H1 (cell line): ENCODE data around the gene ACAD11. TPM values are rescaled to one million over a fixed set of nuclear protein-coding genes. Genes with fewer than 3 reads are reported as not detected.

Experiments
- CHD7 ChIP-seq: fragments of 300-600 bp; sonication (generic); IDR thresholded peaks from 2 replicates; pipeline ENCODE4 v1.7.1; 2012; ENCODE audit warnings: low read length, moderate library complexity, mild to moderate bottlenecking, inconsistent platforms; ENCODE audit not compliant: insufficient replicate concordance
- POLR2AphosphoS5 ChIP-seq: IDR thresholded peaks from 2 replicates; pipeline ENCODE4 v1.6.1; 2011; ENCODE audit warnings: low read depth, low read length
- SIRT6 ChIP-seq: IDR thresholded peaks from one replicate; pipeline ENCODE4 v1.7.1; 2012; ENCODE audit warnings: low read length, inconsistent platforms
- polyA plus RNA-seq, 7 experiments: library from polyadenylated mRNA; depleted of rRNA in 3 of 7; stranded (reverse) in 5 of 7; unstranded in 2 of 7; fragments of >200 nt in 5 of 7; fragments of 200-250 nt in 2 of 7; gene quantifications; 1 replicate in 5 of 7; 2 replicates in 1 of 7; 4 replicates in 1 of 7; pipeline versions ENCODE4 v1.2.1 to v1.2.3, GENCODE V29; 2011 to 2013; ENCODE audit warnings: missing spikeins in 2 of 7, mixed read lengths in 2 of 7
- total RNA-seq: library from RNA; stranded (reverse); fragmentation: NEBNext Ultra II Directional; extraction: Animal tissue kit (Norgen Biotek cat#: 25700); gene quantifications from 2 replicates; pipeline ENCODE4 v1.2.1, GENCODE V29; 2021

ACAD11 gene
- total and polyA plus RNA-seq, 2 of the 8 experiments (the other 6 are each of a cell fraction or from before 2014, with no cell fraction given) = 5.5 to 11.0 TPM

DNA sequence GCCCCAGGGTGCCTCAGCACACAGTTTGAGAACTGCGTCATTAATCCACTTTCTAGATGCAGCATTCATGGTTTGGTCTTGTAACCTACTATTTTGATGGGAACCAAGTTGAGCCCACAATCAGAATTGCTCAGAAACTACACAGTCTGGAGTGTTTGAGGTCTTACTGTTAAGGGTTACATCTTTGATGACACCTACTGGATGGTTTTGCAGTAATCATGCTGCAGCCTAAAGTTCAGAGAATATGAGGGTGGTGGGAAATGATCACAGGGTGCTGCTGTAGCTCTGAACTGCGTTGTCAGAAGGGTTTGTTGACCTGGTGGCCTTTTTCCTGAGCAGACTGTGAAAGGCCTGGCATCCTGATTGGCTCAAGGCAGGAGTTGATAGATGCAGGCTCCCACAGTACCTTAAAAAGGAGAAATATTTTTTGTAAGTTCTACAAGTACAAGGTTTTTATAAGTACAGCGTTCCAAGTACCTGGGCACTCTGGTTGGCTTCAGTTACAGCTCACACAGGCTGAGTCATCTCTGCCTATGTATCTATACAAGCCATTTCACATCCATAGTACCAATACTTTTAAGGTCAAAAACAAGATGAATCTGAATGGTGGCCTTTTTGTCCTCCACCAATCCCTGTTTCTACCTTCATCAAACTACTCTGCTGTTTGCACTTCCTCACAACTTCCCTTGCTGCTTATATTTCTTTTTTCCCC is 123.0 kb downstream of the ACAD11 start (continued):
- no peak for TF ChIP-seq CHD7
- no peak for TF ChIP-seq POLR2AphosphoS5
- TF ChIP-seq SIRT6 = no peak
- TF ChIP-seq, all 59 proteins: peak for 0
